ENCODE measurements around the gene GYS1.

The GYS1 gene

GRCh38 chr19:48945817-48946216, 47.3 kb downstream of the GYS1 start:
- H3K4me3 ChIP-seq (ENCODE audit: low read depth, low read length), result no peak overlapping the region
- in situ Hi-C loops (cut with HindIII; ENCODE audit: low sequenced_read_pairs), result no loop called here
- no peak for TF ChIP-seq CTCF (IDR thresholded peaks at IDR 0.05; ENCODE audit: low read depth, low read length, missing control alignments)

GRCh38 chr19:48945415-48945814, 47.7 kb downstream of the GYS1 start:
- no peak overlapping the region for H3K4me3 ChIP-seq (ENCODE audit: low read depth, low read length)
- no peak for TF ChIP-seq CTCF (IDR thresholded peaks at IDR 0.05; ENCODE audit: low read depth, low read length, missing control alignments)
- in situ Hi-C loops (cut with HindIII; ENCODE audit: low sequenced_read_pairs), result no loop called here
- no peak for DNase-seq (ENCODE audit: low read depth)

More at GRCh38 chr19:48945817-48946216, 47.3 kb downstream of the GYS1 start:
- DNase-seq (ENCODE audit: low read depth), result no peak

GRCh38 chr19:48943081-48943480, 50.0 kb downstream of the GYS1 start:
- no peak for DNase-seq (ENCODE audit: low read depth)
- no peak overlapping the region for H3K4me3 ChIP-seq (ENCODE audit: low read depth, low read length)
- no peak for TF ChIP-seq CTCF (IDR thresholded peaks at IDR 0.05; ENCODE audit: low read depth, low read length, missing control alignments)
- in situ Hi-C loops (cut with HindIII; ENCODE audit: low sequenced_read_pairs), result no loop called here

GRCh38 chr19:48940902-48941301, 52.2 kb downstream of the GYS1 start:
- no peak overlapping the region for H3K4me3 ChIP-seq (ENCODE audit: low read depth, low read length)
- DNase-seq (ENCODE audit: low read depth), result no peak
- TF ChIP-seq CTCF (IDR thresholded peaks at IDR 0.05; ENCODE audit: low read depth, low read length, missing control alignments), result no peak
- in situ Hi-C loops (cut with HindIII; ENCODE audit: low sequenced_read_pairs), result no loop called here

- no peak for TF ChIP-seq CTCF (IDR thresholded peaks at IDR 0.05; ENCODE audit: low read depth, low read length, missing control alignments)
- DNase-seq (ENCODE audit: low read depth), result no peak
- H3K4me3 ChIP-seq (ENCODE audit: low read depth, low read length), result no peak overlapping the region
- in situ Hi-C loops (cut with HindIII; ENCODE audit: low sequenced_read_pairs), result no loop called here
These were observed 54.9 kb downstream of the GYS1 start for GRCh38 chr19:48938256-48938655.

- TF ChIP-seq CTCF (IDR thresholded peaks at IDR 0.05; ENCODE audit: low read depth, low read length, missing control alignments), result no peak
- no peak for DNase-seq (ENCODE audit: low read depth)
- in situ Hi-C loops (cut with HindIII; ENCODE audit: low sequenced_read_pairs), result no loop called here
- no peak overlapping the region for H3K4me3 ChIP-seq (ENCODE audit: low read depth, low read length)
These were observed 57.2 kb downstream of the GYS1 start for GRCh38 chr19:48935864-48936263.

GRCh38 chr19:48934837-48935236, 58.3 kb downstream of the GYS1 start:
- peak; percentile 3 for TF ChIP-seq CTCF (IDR thresholded peaks at IDR 0.05; ENCODE audit: low read depth, low read length, missing control alignments)
- DNase-seq (ENCODE audit: low read depth), result no peak
- H3K4me3 ChIP-seq (ENCODE audit: low read depth, low read length), result no peak overlapping the region
- in situ Hi-C loops (cut with HindIII; ENCODE audit: low sequenced_read_pairs), result no loop called here
